Measurements from ENCODE around the gene GMEB2.

GRCh38 chr20:63635431-63636141 lies 8.7 kb upstream of the GMEB2 start:
- TF ChIP-seq FOXP2 (optimal IDR thresholded peaks at IDR 0.05; ENCODE audit: control extremely low read depth, extremely low read length, insufficient read depth) (no peak), POLR2AphosphoS5 (IDR thresholded peaks at IDR 0.05; ENCODE audit: borderline replicate concordance, low read depth, low read length) (no peak)

All from SK-N-MC (cell line).